Measurements from ENCODE around the gene CPNE4.

The CPNE4 gene

DNA sequence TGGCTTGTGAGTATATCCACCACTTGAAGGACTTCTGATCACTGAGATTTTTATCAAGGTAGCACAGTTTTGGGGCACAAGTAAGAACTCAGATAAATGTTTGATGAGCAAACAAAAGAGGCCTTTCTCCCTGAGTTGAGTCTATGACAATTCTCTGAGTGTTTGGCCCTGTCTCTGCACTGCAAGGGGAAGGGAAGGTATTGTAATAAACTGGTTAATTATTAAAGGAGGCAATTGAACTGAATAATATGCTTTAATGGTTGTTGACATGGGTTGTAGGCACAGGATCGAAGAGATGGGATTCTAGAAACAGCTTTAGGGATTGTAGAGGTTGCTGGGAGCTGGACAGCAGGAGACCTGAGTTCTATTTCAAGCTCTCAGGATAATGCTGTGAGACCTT is 437.0 kb downstream of the CPNE4 start:
- DNase-seq (ENCODE audit: low spot score): no peak

DNA sequence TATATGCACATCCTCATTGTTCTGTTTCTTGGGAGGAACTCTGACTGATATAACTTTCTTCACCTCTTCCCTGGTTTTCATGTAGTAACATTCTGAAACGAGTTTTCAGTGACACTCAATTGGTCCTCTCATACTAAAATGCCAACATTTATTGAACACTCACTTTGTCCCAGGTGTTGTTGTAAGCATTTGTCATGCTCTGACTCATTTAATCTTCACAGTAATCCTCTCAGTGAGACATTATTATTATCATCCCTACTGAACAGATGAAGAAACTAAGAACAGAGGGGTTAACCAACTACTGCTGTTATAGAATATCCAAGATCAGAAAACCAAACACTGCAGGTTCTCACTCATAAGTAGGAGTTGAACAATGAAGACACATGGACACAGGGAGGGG is 437.9 kb downstream of the CPNE4 start:
- DNase-seq (ENCODE audit: low spot score): no peak

- peak; percentile 11 for DNase-seq (ENCODE audit: low spot score)
Observed at GRCh38 chr3:131591394-131592014, 443.3 kb downstream of the CPNE4 start.

- no peak for DNase-seq (ENCODE audit: low spot score)
Observed at GRCh38 chr3:131586277-131586676, 448.5 kb downstream of the CPNE4 start.

- no peak for DNase-seq (ENCODE audit: low spot score)
Observed at GRCh38 chr3:131582438-131582837, 452.4 kb downstream of the CPNE4 start.

GRCh38 chr3:131568460-131568859 is 466.4 kb downstream of the CPNE4 start:
- peak; percentile 29 for DNase-seq (ENCODE audit: low spot score)

DNA sequence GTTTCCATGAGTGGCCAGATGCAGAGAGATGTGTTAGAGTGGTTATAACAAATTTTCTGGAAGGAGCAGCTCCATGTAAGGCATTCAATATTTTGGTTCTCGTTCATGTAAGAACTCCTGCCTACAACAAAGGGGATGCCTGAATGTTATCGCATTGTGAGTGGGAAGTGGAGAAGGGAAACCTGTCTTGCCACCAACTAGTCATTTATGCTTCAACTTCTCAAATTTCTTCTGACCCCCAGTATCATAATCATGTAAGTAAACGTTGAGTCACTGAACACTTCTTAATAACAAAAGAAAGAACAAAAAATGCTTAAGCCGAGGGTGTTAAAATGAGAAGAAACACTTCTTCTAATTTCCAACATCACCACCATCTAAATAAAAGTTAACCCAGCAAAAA is 470.0 kb downstream of the CPNE4 start:
- no peak for DNase-seq (ENCODE audit: low spot score)

GRCh38 chr3:131561511-131561910 is 473.3 kb downstream of the CPNE4 start:
- DNase-seq (ENCODE audit: low spot score): no peak

DNA sequence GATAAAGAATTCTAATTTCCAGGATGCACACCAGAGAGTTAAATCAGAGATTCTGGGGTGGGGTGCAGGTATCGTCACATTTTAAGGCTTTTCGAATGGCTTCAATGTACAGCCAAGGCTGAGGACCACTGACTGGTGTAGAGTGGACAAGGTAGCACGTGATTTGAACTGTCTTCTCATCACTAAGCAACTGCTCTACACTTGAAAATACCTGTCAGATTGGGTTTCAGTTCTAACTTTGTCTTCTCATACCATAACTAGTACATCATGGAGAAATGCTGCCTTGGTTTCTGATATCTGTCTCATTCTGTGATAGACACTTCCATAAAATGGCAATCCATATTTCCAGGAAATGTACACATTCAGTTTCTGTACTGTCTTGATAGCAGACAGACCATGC is 474.0 kb downstream of the CPNE4 start:
- no peak for DNase-seq (ENCODE audit: low spot score)

GRCh38 chr3:131555456-131555855 is 479.4 kb downstream of the CPNE4 start:
- no peak for DNase-seq (ENCODE audit: low spot score)

GRCh38 chr3:131553495-131554247 is 481.1 kb downstream of the CPNE4 start:
- no peak for DNase-seq (ENCODE audit: low spot score)

DNA sequence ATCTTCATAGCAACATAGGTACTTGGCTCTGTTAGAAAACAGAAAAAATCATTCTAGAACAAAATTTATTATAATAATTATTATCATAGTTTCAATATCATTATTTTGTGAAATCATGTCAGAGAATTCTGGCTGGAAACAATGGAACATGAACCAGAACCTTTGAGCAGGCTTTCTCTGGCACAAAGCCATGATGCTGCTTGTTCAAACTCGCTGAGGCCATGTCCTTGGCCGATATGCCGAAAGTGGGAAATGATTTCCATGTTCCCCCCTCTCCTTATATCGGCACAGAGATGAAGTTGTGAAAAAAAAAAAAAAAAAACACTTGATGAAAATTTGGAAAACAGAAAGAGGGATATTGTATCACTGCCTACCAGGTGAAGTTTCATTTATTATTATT is 483.1 kb downstream of the CPNE4 start:
- no peak for DNase-seq (ENCODE audit: low spot score)

- DNase-seq (ENCODE audit: low spot score): no peak
Observed at GRCh38 chr3:131550562-131551465, 484.0 kb downstream of the CPNE4 start.

DNA sequence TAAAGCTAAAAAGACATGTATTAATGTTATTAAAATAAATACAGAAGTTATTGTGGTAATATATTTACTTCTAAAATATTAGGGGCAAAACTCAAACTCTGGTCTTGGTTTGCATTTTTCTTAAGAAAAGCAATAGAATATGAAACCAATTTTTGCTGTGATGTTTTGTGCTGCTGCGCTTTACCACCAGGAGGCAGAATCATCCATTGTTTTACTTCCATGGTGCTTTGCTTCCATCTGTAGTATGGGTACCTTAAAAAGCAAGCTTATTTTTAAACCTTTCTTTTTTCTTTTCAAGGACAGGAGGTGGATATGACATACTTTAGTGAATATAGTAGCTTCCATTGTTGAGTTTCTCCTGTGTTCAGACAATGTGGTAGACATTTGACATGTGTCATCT is 485.5 kb downstream of the CPNE4 start:
- peak; percentile 12 for DNase-seq (ENCODE audit: low spot score)

GRCh38 chr3:131547585-131547984 is 487.2 kb downstream of the CPNE4 start:
- DNase-seq (ENCODE audit: low spot score): no peak

GRCh38 chr3:131546441-131546840 is 488.4 kb downstream of the CPNE4 start:
- no peak for DNase-seq (ENCODE audit: low spot score)

DNA sequence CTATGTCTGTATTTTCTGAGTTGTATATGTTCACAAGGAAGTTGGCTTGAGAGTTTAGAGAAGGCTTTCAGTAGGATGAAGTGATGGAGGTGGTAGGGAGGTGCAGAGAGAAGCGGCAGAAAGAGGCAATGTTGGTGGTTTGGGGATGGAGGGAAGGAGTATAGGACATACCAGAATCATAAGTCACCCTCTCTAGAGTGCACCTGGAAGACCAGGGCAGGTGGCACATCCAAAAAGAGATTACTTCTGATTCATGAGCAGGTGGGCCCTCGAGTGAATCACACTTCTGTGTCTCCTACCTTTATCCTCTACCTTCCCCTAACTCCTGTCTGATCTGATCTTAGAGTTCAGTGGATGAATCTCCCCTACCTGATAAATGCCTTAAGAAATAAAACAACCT is 490.3 kb downstream of the CPNE4 start:
- no peak for DNase-seq (ENCODE audit: low spot score)

DNA sequence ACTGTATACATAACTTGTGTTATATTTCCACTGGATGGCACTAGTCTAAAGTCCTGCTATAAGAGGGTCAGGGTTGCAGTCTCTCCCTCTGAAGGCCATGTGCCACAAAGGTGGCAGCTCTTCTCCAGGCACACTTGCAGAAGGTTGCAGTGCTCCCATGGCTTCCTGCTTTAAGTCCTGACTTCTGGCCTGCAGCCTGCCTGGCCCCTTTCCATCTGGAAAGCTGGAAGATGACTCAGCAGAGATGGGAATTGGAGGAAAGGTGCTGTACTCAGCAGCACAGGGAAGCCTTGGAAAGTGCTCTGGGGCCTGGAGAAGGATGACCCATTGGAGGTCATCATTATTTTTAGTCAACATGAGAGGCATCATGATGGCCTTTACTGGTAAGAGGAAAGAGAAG is 491.1 kb downstream of the CPNE4 start:
- DNase-seq (ENCODE audit: low spot score): peak; percentile 7

DNA sequence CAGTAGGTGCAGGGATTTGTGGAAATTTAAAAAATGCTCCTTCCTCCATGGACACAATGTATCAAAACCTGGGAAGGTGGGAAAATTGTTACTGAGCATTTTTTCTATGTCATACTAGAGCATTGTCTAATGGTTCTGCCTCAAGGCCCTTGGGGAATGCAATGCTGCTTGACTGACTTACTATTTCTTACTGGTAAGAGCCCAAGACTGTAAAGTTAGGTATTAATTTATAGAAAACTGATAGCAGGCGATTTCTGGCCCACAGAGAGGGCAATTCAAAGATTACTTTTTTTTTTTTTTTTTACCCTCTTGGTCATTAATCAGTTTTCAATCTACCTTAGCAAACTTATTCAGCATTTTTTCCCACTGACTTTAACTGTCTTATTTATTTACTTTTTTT is 493.5 kb downstream of the CPNE4 start:
- no peak for DNase-seq (ENCODE audit: low spot score)

- DNase-seq (ENCODE audit: low spot score): no peak
Observed at GRCh38 chr3:131540821-131541220, 494.0 kb downstream of the CPNE4 start.

GRCh38 chr3:131540143-131540542 is 494.7 kb downstream of the CPNE4 start:
- DNase-seq (ENCODE audit: low spot score): no peak

- DNase-seq (ENCODE audit: low spot score): no peak
Observed at GRCh38 chr3:131538968-131539367, 495.8 kb downstream of the CPNE4 start.

- no peak for DNase-seq (ENCODE audit: low spot score)
Observed at GRCh38 chr3:131537531-131537930, 497.3 kb downstream of the CPNE4 start.

Data from iPS-NIHi11 (cell line).